Endothelial cell of hepatic sinusoid (primary cell): Measurements from ENCODE around the gene SEL1L2.

Source experiments
- in situ Hi-C: cut with HindIII; loops from 2 replicates; pipeline ENCODE4 v1.10.0; 2017; ENCODE audit warnings: low sequenced_read_pairs

SEL1L2 gene

DNA sequence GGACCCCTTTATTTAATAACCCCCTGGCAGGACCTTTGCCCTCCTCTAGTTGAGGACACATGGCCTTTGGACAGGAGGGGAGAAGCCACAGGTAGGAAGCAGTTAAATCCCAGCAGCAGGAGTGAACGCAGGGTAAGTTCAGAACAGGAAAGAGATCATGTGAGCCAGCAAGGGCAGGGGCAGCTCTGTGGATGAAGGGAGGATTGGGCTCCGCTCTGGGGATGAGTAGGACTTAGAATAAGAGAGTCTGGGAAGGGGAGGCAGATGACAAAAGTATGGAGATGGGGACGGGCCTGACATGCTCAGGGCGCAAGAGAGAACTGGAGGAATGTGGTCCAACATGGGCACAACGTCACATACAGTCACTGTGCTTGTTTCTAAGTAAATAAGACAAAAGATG, 116.6 kb downstream of the SEL1L2 start:
- in situ Hi-C loops: no loop called here

DNA sequence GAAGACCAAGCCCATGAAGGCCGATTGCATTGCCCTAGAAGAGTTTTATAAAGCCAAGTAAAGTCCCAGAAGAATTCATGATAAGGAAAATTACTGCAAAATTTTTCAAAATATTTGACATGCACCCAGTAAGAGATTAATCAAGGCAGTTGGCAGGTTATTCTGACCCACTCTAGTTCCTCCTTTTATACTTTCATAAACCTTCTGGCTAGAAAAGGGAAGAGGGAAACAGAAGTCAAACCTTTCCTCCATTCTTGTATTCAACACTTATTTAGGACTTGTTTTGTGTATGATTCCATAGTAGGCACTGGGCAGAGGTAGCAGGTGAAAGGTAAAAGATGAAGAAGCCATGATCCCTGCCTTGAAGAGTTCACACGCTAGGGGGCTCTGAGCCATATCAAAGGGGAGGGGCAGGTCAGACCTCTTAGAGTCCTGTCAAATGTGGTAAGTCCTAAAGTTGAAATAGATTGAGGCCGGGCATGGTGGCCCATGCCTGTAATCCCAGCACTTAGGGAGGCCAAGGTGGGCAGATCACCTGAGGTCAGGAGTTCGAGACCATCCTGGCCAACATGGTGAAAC, 120.2 kb downstream of the SEL1L2 start:
- in situ Hi-C loops: no loop called here

DNA sequence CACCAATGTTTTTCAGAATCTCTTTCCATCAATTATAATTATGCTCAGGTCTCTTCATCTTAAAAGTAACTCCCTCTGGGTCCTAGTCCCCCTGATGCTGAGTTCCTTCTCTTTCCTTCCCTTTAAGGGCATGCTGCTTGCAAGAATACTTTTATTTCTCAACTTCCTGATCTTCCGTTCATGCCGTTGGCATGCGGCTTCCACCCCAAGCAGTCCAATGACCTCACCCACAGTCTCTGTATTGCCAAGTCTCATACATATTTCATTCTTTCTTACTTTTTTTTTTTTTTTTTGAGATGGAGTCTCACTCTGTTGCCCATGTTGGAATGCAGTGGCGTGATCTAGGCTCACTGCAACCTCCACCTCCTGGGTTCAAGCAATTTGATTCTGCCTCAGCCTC, 122.1 kb downstream of the SEL1L2 start:
- in situ Hi-C loops: no loop called here

DNA sequence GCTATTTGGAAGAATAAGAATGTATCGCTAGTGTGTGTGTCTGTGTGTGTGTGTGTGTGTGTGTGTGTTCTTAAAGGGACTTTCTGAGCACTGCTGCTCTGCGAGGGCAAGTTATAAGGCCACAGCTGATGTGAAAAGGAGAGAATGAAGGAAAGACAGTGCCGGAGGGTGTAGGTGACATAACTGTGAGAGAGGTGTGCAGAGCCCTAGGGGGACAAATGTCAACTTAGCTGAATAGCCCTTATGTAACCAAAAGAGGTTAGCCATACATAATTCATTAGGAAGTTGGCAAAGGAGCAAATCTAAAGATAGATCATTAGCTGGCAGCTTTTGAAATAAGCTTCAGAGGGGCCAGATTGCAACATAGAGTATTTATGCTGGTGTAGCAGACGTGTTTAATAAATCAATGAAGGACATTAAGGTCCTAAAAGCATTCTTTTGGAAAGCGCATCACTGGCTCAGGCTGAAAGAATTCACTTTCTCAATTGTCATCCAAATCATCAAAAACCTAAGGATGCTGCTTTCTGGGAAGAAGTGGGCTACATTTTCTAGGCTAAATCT, 124.5 kb downstream of the SEL1L2 start:
- in situ Hi-C loops: no loop called here

DNA sequence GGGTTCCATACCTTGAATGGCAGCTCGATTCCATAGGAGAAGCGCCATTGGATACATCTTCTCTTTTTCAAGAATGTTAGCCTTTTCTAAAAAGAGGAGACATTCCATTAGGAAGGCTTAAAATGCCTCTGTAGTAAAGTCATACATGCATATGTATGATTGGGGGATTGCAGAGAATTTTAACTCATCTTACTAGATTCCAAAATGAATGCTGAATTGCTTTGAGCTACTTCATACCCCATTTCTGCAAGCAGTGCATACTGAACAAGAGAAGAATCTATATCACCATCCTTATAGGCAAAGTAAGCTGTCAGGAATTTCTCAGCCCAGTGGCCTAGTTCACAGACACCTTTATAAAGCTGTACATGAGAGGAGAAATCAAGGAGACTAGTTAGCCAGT, 125.3 kb downstream of the SEL1L2 start:
- in situ Hi-C loops: no loop called here

DNA sequence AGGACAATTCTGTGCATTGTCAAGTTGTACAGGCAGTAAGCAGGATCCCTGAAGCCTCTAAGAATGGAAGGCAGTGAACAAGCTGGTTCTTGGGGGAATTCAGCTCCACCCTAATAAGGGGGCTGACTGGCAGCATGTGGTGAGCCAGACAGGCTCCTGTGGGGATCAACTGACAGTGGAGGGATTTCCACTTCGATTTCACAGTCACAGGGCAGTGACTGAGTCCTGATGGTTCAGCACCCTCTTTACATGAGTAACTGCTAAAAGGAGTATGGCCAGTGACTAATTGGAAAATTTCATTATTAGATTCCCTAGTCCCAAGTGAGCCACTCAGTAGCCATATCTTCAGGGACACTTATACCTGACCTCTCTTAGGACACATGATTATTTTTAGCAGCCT, 127.2 kb downstream of the SEL1L2 start:
- in situ Hi-C loops: no loop called here

DNA sequence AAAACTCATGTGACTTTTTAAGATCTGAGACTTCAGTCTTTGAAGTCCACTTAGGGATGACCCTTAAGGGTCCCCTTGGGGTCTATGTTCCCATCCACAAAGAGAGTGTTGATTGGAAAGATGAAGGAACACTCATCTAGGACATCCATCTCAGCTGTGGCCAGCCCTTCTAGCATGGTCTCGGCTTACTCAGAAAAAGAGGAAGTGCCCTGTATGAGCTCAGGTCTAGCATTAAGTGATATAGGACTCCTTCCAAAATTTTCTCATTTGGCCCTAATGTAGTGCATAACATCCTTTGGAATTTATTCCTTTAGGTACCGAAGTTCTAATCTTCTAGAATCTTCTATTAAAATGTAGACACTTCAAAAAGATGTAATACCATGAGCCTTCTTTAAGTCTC, 128.2 kb downstream of the SEL1L2 start:
- in situ Hi-C loops: no loop called here

DNA sequence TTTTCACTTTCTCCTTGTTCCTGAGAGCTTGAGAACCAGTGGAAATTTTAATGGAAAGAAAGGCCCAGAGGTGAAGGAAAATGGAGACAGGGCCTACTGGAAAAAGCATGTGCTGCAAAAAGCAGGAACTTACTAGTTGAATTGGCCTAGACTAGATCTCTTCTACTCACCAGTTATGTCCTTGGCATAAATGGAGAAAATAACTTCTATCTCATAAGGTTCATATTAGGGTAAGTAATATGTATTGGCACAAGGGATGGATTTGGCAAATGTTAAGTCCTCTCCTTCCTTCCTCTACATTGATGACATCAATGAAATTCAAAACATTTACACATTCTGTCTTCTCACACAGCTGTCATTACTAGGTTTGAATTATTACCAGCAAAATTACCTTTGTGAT, 131.5 kb downstream of the SEL1L2 start:
- in situ Hi-C loops: no loop called here

DNA sequence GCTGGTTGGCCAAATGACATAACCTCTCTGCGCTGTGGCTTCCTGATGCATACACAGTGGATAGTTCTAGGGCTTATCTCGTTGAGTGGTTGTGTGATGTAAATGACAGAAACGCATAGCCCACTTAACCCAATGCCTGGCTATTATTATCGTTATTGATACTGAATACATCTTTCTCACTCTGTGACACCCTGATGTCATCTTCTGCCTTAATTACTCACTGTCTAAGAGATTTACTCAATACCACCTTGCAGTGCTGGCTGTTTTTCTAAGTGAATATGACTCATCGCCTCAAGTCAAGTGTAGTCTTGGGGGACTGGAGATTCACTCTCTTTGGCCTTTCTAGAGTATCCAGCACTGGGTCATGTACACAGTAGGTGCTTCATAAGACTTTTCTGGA, 132.0 kb downstream of the SEL1L2 start:
- in situ Hi-C loops: no loop called here

DNA sequence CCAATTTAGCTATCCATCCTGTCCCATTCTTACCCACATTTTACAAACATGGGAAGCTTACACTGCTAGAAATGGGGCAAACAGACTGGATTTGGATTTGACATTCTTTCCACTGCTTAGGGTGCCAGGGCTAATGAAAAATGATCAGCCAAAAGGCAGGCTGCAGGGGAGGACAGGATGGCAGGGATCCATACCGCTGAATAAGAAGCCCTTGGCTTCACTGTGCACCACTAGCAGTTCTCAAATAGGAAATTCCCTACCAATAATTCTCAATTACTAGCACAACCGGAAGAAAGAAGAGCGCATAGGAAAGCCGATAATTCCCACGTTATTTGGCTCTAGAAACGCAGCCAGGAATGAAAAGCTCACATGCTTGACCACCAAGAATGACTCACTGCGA, 132.5 kb downstream of the SEL1L2 start:
- in situ Hi-C loops: no loop called here

DNA sequence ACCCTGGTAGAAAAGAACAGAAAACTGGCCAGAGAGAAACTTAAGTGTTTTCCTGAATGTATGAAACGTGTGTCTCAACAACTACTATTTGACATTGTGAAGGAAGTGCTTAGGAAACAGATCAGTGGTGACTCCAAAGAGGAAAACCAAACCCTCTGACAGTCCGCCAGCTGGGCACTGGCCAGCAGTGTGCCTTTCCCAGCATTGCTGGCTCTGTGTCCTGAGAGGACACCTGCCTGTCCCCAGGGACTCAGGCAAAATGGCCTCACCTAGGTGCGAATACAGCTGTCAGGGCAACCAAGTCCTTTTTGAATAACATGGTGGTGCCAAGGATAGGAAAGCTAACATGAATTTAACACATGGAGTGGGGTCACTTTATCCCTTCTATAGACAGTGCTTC, 133.1 kb downstream of the SEL1L2 start:
- in situ Hi-C loops: no loop called here

DNA sequence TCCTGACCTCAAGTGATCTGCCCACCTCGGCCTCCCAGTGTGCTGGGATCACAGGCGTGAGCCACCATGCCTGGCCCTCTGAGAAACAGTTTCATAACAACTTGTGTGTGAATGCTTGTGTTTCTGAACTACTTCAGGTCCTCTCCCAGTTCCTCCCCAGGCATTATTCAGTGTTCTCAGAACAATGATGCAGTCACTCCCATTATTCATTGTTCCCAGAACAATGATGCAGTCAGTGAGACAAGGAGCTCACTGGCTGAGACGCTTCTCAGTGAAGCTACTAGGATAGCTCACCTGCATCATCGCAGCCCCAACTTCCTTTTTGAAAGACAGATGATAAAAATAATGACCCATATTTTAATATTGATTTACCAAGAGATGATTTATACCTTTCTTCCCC, 134.1 kb downstream of the SEL1L2 start:
- in situ Hi-C loops: no loop called here

DNA sequence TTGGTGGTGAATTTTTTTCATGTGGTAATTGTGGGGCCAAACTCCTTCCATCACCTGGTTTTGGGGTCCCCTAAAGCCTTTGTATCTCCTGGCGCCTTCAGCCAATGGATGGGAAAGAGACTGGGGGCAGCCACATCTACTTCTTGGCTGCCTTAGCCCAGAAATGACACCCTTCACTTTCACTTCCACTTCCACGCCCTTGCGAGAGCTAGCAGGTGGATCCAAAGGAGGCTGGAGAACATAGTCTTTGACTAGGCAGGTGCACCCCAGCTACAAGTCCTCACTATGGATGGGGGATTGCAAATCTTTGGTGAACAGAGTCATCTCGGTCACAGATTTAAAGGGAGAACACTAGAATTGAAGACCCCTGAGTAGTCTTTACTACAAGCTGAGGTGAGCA, 134.8 kb downstream of the SEL1L2 start:
- in situ Hi-C loops: no loop called here

DNA sequence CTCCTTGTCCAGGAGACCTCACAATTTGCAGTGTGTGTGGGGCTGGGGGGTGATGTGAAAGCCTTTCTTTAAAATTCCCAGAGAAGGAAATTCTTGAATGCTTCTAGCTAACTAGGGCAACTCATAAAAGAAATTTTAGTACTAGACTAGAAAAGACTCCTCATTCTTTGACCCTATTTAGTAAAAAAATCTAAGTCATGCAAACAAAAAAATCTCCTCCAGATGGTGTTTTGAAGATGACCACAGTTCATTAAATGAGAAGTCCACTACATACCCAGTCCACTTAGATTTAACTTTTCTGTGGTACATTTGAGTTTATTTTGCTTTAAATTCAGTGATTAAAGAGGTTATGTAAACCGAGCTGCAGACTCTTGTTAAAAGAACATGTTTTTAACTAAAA, 138.1 kb downstream of the SEL1L2 start:
- in situ Hi-C loops: no loop called here

DNA sequence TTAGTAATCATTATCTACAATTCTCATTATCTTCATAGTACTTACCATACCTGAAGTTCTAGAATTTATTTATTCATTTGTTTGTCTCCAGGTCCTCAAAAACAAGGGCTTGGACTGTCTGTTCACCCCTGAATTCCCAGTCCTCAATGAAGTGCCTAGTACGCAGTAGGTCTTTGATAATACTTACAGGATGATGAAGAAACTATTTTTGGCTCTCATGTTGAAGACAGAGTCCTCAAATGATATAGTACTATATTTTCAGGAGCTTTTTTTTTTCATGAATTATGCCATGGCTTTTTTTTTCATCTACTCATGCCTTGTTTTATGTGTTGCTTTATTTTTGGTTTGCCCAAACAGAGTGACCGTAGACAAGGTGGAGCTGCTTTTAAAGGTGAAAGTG, 139.1 kb downstream of the SEL1L2 start:
- in situ Hi-C loops: no loop called here

DNA sequence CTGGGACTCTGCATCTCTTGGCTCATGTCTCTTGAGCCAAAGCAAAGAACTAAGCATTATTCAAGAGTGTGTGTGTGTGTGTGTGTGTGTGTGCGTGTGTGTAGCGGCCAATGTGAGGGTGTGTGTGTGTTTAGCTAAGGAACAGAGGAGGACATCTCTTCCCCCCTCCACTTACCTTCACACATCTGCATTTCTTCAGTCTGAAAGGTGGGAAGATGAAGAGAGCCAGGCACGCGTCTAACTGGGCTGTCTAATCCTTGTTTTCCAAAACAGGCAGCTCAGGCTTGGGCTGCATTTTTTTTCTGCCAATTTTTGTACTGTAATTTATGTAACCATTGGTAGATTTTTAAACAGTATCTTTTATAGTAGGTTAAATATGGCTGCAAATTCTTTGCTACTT, 146.1 kb downstream of the SEL1L2 start:
- in situ Hi-C loops: loop anchor here (5.0 kb wide), 1 partner anchor 103 kb away; no protein-coding TSS in a partner anchor

DNA sequence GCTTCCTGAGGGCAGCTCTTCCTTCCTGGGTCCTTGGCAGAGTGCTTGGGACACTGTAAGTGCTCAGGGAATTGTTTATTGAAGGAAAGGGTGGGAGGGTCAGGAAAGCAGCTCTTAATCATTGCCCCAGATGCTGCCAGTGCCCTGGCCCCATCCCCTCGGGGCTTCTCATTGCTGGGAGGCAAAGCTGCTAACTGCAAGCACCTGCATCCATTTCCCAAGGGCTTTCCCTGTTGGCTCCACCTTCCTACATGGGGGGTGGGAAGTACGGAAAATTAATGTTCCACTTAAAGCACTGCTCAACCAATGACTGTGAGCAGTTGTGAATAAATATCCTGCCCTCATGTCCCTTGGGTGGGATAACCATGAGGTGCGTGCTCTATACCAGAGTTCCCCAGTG, 149.2 kb downstream of the SEL1L2 start:
- in situ Hi-C loops: loop anchor here (5.0 kb wide), 1 partner anchor 106 kb away; no protein-coding TSS in a partner anchor

DNA sequence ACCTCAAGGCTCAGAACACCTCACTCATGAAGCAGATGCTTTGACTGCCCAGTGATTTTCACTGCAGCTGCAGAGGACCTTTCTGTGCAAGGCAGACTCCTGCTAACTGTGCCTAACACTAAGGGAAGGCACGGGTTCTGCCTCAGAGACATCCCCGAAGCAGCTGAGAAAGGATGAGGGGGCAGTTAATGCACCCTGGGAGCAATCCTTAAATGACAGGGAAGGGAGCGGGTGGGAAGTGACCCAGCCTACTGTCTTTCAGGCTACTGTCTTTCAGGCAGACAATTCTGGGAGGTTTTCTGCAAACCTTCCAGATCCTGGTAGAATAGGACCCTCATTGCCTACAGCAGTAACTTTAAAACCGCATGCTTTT, 150.3 kb downstream of the SEL1L2 start:
- in situ Hi-C loops: loop anchor here (5.0 kb wide), 1 partner anchor 107 kb away; no protein-coding TSS in a partner anchor

DNA sequence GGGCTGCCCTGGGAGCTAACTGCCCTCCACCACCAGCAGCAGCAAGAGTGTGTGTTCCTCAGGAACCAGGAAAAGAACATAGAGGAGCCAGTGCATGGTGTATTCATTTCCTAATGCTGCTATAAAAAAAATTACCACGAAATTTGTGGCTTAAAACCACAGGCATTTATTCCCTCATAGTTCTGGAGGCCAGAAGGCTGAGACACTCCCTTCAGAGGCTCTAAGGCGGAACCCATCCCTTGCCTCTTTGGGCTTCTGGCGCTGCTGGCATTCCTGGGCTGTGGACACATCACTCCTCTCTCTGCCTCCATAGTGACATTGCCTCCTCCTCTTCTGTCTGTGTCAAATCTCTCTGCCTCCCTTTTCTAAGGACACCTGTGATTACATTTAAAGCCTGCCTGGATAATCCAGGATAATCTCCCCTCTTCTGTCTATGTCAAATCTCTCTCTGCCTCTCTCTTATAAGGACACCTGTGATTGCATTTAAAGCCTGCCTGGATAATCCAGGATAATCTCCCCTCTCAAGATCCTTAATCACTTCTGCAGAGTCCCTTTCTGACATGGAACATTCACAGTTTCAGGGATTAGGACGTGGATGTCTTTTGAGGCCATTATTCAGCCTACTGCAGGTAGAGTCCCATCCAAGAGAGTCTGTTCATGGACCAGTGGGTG, 150.9 kb downstream of the SEL1L2 start:
- in situ Hi-C loops: loop anchor here (5.0 kb wide), 1 partner anchor 108 kb away; no protein-coding TSS in a partner anchor

DNA sequence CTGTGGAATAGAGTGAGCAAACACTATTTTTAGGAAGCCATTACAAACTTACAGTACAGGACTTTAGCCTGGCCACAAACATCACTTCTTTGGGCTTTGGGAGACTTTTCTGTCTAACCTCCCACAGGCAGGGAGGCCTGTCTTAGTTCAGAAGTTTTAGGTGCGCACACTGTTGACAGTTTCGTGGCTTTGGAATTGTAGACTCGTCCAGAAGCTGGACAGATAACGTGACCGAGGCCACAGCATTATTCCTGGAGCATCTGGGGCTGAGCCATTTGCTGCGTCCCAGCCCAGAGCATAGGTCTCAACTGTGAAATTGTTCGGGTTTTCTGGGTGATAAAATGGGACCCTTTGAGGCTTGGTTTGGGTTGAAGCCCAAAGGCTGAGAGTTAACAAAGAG, 151.8 kb downstream of the SEL1L2 start:
- in situ Hi-C loops: no loop called here

DNA sequence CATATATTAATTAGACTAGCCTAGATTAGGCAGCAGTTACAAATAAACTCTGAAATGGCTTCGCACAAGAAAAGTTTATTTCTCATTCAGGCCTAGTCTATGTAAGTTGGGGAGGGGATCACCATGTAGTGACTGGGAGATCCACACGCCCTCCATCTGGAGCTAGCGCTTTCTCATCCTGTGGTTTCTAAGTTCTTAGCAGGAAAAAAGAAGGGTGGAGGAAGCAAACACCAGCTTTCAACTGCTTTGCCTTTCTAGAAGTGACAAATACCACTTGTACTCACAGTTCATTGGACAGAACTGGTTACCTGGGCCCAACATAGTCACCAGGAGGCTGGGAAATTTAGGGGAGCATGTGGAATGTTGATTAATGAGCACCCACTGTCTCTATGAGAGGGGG, 158.9 kb downstream of the SEL1L2 start:
- in situ Hi-C loops: no loop called here

DNA sequence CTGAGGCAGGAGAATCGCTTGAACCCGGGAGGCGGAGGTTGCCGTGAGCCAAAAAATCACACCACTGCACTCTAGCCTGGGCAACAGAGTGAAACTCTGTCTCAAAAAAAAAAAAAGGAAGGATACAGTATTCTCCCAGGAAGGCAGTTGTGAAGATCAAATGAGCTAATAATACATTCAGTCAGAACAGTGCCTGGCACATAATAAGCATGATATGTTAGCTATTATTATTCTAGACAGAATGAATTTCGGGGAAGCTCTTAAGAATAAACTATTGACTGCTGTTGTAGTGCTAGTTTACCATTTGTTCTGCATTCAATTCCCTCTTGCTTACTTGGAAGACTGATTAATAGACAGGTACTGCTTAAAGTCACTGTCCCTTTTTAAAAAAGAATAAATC, 164.9 kb downstream of the SEL1L2 start:
- in situ Hi-C loops: no loop called here

DNA sequence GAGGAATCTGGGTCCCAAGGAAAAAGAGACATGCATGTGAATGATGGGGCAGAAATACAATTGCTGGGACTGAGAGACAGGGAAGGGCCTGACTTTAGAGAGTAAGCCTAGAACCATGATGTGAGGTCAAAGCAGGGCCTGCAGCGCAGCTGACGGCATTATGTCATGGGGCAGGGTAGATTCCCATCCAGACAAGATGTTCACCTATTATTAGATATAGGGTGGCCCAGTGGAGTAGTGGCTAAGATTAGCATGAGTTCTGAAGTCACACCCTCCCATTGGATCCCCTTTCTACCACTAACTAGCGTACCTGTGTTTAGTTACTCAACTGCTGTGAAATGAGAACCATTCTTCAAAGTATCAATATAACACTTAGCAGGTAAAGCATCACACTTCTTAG, 166.0 kb downstream of the SEL1L2 start:
- in situ Hi-C loops: no loop called here
